ENCODE results near the gene UCN2. TPM values are rescaled to one million over a fixed set of nuclear protein-coding genes. Genes with fewer than 3 reads are reported as not detected.

UCN2 gene
- polyA plus RNA-seq, 3 donors: 0.61 TPM; not detected in 2

DNA sequence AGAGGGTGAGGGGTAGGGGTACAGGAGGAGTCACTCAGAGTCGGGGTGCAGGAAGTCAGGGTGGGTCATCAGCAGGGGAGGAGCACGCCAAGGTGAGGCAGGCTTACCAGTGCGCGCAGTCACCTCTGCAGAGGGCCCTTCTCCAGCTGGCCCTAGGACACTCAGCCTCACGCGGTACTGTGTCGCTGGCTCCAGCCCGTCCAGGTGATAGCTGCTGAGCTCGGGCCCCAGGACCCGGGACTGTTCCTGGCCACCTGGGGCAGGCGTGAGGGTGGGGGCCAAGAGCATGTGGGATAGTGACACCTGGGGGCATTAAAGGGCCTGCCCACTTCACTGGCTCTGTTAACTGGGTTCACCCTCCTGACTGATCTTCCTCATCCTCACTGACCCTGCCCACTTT is 24.1 kb upstream of the UCN2 start:
- H2AFZ ChIP-seq (ENCODE audit: insufficient read depth, low read depth, low read length, poor library complexity, severe bottlenecking): no peak overlapping the region
- intact Hi-C loops (cut with micrococcal nuclease): no loop called here
- no peak overlapping the region for H3K4me3 ChIP-seq (replicated peaks in 1 of 3; ENCODE audit: low read depth in 2 of 3, low read length in 3 of 3)
- no peaks in the 10 kb centered on the region for H3K36me3 ChIP-seq (replicated peaks in 1 of 2; ENCODE audit: control insufficient read depth in 1 of 2, insufficient read depth in 2 of 2, low read length in 2 of 2)
- DNase-seq: no peak
- no peaks in the 10 kb centered on the region for H3K4me1 Mint-ChIP-seq
- H3K36me3 Mint-ChIP-seq: no peaks in the 10 kb centered on the region
- H3K9me3 ChIP-seq (replicated peaks in 1 of 2; ENCODE audit: control insufficient read depth in 1 of 2, insufficient read depth in 1 of 2, low read length in 2 of 2): no peaks in the 10 kb centered on the region
- 85% methylated on average over 10 of the region's 11 CpGs for WGBS (ENCODE audit: insufficient coverage)
- H4K20me1 ChIP-seq (ENCODE audit: insufficient read depth, low read length): no peaks in the 10 kb centered on the region
- H3K4me1 ChIP-seq (ENCODE audit: control insufficient read depth in 1 of 2, insufficient read depth in 2 of 2, low read length in 2 of 2): no peaks in the 10 kb centered on the region
- peak overlapping the region in 1 of 2 donors; percentile 42 for H3K4me3 Mint-ChIP-seq
- no peak overlapping the region for H3K27ac ChIP-seq (ENCODE audit: low read depth in 1 of 2, low read length in 2 of 2)
- H3K27me3 Mint-ChIP-seq (ENCODE audit: low read depth in 3 of 3): peaks cover 17 to 33% (median 31%) of the 10 kb centered on the region in 3 donors
- H3K4me2 ChIP-seq (replicated peaks; ENCODE audit: extremely low read depth, low read length, poor library complexity, severe bottlenecking): no peak overlapping the region
- H3K79me2 ChIP-seq (ENCODE audit: insufficient read depth, low read length): no peaks in the 10 kb centered on the region
- H3K9ac ChIP-seq (ENCODE audit: insufficient read depth, low read length, poor library complexity, severe bottlenecking): no peak overlapping the region
- H3K27ac Mint-ChIP-seq: no peak overlapping the region
- peaks cover 0 to 3% (median 0%) of the 10 kb centered on the region in 7 donors for H3K9me3 Mint-ChIP-seq
- TF ChIP-seq CTCF (IDR thresholded peaks at IDR 0.05): no peak
- peaks cover 0 to 17% of the 10 kb centered on the region in 2 donors for H3K27me3 ChIP-seq (ENCODE audit: control insufficient read depth in 2 of 2, insufficient read depth in 2 of 2, low read length in 2 of 2)

GRCh38 chr3:48585411-48585810 is 21.8 kb upstream of the UCN2 start:
- no peak overlapping the region for H3K4me3 ChIP-seq (replicated peaks in 1 of 3; ENCODE audit: low read depth in 2 of 3, low read length in 3 of 3)
- H3K36me3 Mint-ChIP-seq: no peaks in the 10 kb centered on the region
- H4K20me1 ChIP-seq (ENCODE audit: insufficient read depth, low read length): no peaks in the 10 kb centered on the region
- H2AFZ ChIP-seq (ENCODE audit: insufficient read depth, low read depth, low read length, poor library complexity, severe bottlenecking): no peak overlapping the region
- peaks cover 17 to 25% (median 23%) of the 10 kb centered on the region in 3 donors for H3K27me3 Mint-ChIP-seq (ENCODE audit: low read depth in 3 of 3)
- TF ChIP-seq CTCF (IDR thresholded peaks at IDR 0.05): no peak
- peaks cover 0 to 3% (median 0%) of the 10 kb centered on the region in 7 donors for H3K9me3 Mint-ChIP-seq
- peaks cover 0 to 17% of the 10 kb centered on the region in 2 donors for H3K27me3 ChIP-seq (ENCODE audit: control insufficient read depth in 2 of 2, insufficient read depth in 2 of 2, low read length in 2 of 2)
- H3K4me1 ChIP-seq (ENCODE audit: control insufficient read depth in 1 of 2, insufficient read depth in 2 of 2, low read length in 2 of 2): no peaks in the 10 kb centered on the region
- WGBS (ENCODE audit: insufficient coverage): 86% methylated on average over 1 of the region's 8 CpGs
- no peaks in the 10 kb centered on the region for H3K36me3 ChIP-seq (replicated peaks in 1 of 2; ENCODE audit: control insufficient read depth in 1 of 2, insufficient read depth in 2 of 2, low read length in 2 of 2)
- intact Hi-C loops (cut with micrococcal nuclease): no loop called here
- no peak overlapping the region for H3K27ac ChIP-seq (ENCODE audit: low read depth in 1 of 2, low read length in 2 of 2)
- no peaks in the 10 kb centered on the region for H3K79me2 ChIP-seq (ENCODE audit: insufficient read depth, low read length)
- peak overlapping the region in 1 of 7 donors; percentile 35 for H3K27ac Mint-ChIP-seq
- H3K9me3 ChIP-seq (replicated peaks in 1 of 2; ENCODE audit: control insufficient read depth in 1 of 2, insufficient read depth in 1 of 2, low read length in 2 of 2): no peaks in the 10 kb centered on the region
- H3K9ac ChIP-seq (ENCODE audit: insufficient read depth, low read length, poor library complexity, severe bottlenecking): no peak overlapping the region
- no peak overlapping the region for H3K4me3 Mint-ChIP-seq
- no peaks in the 10 kb centered on the region for H3K4me1 Mint-ChIP-seq
- no peak overlapping the region for H3K4me2 ChIP-seq (replicated peaks; ENCODE audit: extremely low read depth, low read length, poor library complexity, severe bottlenecking)
- DNase-seq: no peak

Data from CD14-positive monocyte (primary cell).